Endothelial cell (in vitro differentiated cells): ENCODE data around the gene PPM1D. TPM values are rescaled to one million over a fixed set of nuclear protein-coding genes. Genes with fewer than 3 reads are reported as not detected.

Experiments used
- DNase-seq: peaks from one replicate; pipeline ENCODE4 v3.0.0; 2021; ENCODE audit warnings: low spot score
- H3K27ac Mint-ChIP-seq: one replicate; pipeline ENCODE4 v1.8.0; 2021; ENCODE audit warnings: mixed read lengths, inconsistent platforms; ENCODE audit not compliant: unreplicated experiment
- H3K27me3 Mint-ChIP-seq: one replicate; pipeline ENCODE4 v1.8.0; 2021; ENCODE audit warnings: mild to moderate bottlenecking, moderate library complexity, mixed read lengths, inconsistent platforms; ENCODE audit not compliant: unreplicated experiment
- H3K36me3 Mint-ChIP-seq: one replicate; pipeline ENCODE4 v1.8.0; 2021; ENCODE audit warnings: mild to moderate bottlenecking, low read depth, mixed read lengths, inconsistent platforms; ENCODE audit not compliant: unreplicated experiment
- H3K4me1 Mint-ChIP-seq: one replicate; pipeline ENCODE4 v1.8.0; 2021; ENCODE audit warnings: mild to moderate bottlenecking, mixed read lengths, inconsistent platforms; ENCODE audit not compliant: unreplicated experiment
- H3K4me3 Mint-ChIP-seq: one replicate; pipeline ENCODE4 v1.8.0; 2021; ENCODE audit warnings: mild to moderate bottlenecking, mixed read lengths, inconsistent platforms; ENCODE audit not compliant: unreplicated experiment
- H3K9me3 Mint-ChIP-seq: one replicate; pipeline ENCODE4 v1.8.0; 2021; ENCODE audit warnings: mixed read lengths, inconsistent platforms; ENCODE audit not compliant: unreplicated experiment
- CTCF ChIP-seq: fragments of 200-600 bp; sonication (generic); IDR thresholded peaks from one replicate; pipeline ENCODE4 v1.5.0; 2021; ENCODE audit warnings: antibody characterized with exemption; ENCODE audit not compliant: unreplicated experiment
- total RNA-seq: library from RNA; stranded (reverse); fragmentation: NEBNext Ultra II Directional; extraction: Animal tissue kit (Norgen Biotek cat#: 25700); gene quantifications from one replicate; pipeline ENCODE4 v1.2.1, GENCODE V29; 2021; ENCODE audit not compliant: unreplicated experiment

The PPM1D gene
- total RNA-seq, 1 donor from 2014 or later, result 14.6 TPM

GRCh38 chr17:60579551-60579950 lies 20.4 kb upstream of the PPM1D start:
- no peak overlapping the region for H3K4me3 Mint-ChIP-seq
- no peaks in the 10 kb centered on the region for H3K27me3 Mint-ChIP-seq
- no peaks in the 10 kb centered on the region for H3K4me1 Mint-ChIP-seq
- no peak overlapping the region for H3K27ac Mint-ChIP-seq
- no peaks in the 10 kb centered on the region for H3K9me3 Mint-ChIP-seq
- no peak for TF ChIP-seq CTCF
- no peaks in the 10 kb centered on the region for H3K36me3 Mint-ChIP-seq
- no peak for DNase-seq

DNA sequence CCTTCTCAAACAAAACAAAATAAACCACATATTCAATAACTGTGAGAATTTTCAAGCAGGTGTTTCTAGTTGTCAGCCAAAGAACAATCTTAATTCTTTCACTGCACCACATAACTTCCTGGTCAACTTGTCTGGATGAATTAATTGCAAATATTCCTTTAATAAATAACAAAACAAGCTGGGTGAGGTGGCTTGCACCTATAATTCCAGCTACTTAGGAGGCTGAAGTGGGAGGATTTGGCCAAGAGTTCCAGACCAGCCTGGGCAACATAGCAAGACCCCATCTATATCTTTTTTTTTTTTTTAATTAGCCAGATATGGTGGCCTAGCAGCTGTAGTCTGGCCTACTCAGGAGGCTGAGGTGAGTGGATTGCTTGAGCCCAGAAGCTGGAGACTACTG lies 17.0 kb upstream of the PPM1D start:
- Mint-ChIP-seq H3K27ac (no peak overlapping the region), H3K4me1 (no peaks in the 10 kb centered on the region), H3K9me3 (no peaks in the 10 kb centered on the region), H3K4me3 (no peak overlapping the region), H3K36me3 (no peaks in the 10 kb centered on the region), H3K27me3 (no peaks in the 10 kb centered on the region)
- no peak for TF ChIP-seq CTCF
- no peak for DNase-seq

- DNase-seq, result no peak
- no peaks in the 10 kb centered on the region for H3K27me3 Mint-ChIP-seq
- no peaks in the 10 kb centered on the region for H3K36me3 Mint-ChIP-seq
- H3K9me3 Mint-ChIP-seq, result no peaks in the 10 kb centered on the region
- no peak overlapping the region for H3K27ac Mint-ChIP-seq
- TF ChIP-seq CTCF, result no peak
- H3K4me3 Mint-ChIP-seq, result no peak overlapping the region
- no peaks in the 10 kb centered on the region for H3K4me1 Mint-ChIP-seq
Measured at GRCh38 chr17:60585887-60586286, 14.1 kb upstream of the PPM1D start.

- Mint-ChIP-seq H3K9me3 (no peaks in the 10 kb centered on the region), H3K27ac (no peak overlapping the region), H3K27me3 (no peaks in the 10 kb centered on the region), H3K4me1 (no peaks in the 10 kb centered on the region), H3K36me3 (no peaks in the 10 kb centered on the region), H3K4me3 (no peak overlapping the region)
- TF ChIP-seq CTCF, result no peak
- peak; percentile 30 for DNase-seq
Measured at GRCh38 chr17:60586288-60586974, 13.6 kb upstream of the PPM1D start.

DNA sequence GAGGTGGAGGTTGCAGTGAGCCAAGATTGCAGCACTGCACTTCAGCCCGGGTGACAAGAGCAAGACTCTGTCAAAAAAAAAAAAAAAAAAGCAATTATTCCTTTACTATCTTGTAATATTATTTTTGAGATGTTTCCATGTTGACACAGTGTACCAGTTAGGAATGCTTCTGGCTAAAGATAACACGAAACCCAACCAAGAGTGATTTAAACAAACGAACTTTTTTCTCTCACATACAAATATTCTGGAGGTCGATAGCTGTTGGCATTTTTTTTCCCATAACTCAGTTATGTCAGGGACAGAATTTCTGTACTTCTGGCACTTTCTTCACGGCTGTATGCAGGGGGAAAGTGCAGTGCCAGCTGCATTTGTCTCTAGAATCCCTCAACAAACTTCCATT lies 9.9 kb upstream of the PPM1D start:
- H3K4me1 Mint-ChIP-seq, result no peaks in the 10 kb centered on the region
- no peaks in the 10 kb centered on the region for H3K36me3 Mint-ChIP-seq
- H3K9me3 Mint-ChIP-seq, result no peaks in the 10 kb centered on the region
- H3K27ac Mint-ChIP-seq, result no peak overlapping the region
- no peak overlapping the region for H3K4me3 Mint-ChIP-seq
- no peak for DNase-seq
- TF ChIP-seq CTCF, result no peak
- no peaks in the 10 kb centered on the region for H3K27me3 Mint-ChIP-seq
